ENCODE results near the gene ZFP14.
"Not testable (repeated sequence)": the region's sequence is repeated elsewhere in the genome, so short reads cannot be mapped to it uniquely, and the experiment has no call there.

The ZFP14 gene

DNA sequence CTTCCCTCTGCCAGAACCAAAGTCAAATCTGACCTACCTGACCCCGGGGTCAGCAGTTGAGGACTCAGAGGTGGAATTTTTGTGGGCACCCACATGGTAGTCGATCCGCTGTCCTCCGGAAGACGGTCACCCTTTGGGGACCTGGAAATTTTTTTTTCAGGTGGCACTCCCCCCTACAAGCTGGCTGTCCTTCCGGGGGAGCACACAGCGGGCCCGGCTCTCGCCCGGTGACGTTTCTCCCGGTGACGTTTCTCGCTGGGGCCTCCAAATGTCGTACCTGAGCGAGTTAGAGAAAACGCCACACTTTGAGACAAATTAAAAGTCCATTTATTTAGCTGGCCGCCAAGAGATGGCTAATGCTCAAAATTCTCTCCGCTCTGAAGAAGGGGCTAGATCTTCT, 48.8 kb downstream of the ZFP14 start:
- no peak for DNase-seq (ENCODE audit: low spot score)

DNA sequence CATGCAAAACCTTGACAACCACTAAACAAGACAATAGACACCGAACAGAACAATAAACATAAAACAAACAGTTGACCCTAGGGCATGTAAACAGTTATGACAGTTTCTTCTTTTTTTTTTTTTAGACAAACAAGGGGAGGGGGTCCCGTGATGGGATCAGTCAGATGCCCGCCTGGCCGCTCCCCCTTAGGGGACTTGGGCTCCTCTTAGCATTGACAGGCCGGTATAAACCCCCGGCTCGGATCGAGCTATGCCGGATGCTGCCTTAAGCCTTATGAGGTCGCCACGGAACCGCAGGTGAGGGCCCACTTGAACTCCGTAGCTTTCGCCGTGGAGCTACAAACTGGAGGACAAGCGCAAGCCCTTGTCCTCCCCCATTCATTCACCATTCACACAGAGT, 49.5 kb downstream of the ZFP14 start:
- DNase-seq (ENCODE audit: low spot score): not testable (repeated sequence)

- DNase-seq (ENCODE audit: low spot score): not testable (repeated sequence)
These were observed 52.4 kb downstream of the ZFP14 start for GRCh38 chr19:36326649-36327048.

DNA sequence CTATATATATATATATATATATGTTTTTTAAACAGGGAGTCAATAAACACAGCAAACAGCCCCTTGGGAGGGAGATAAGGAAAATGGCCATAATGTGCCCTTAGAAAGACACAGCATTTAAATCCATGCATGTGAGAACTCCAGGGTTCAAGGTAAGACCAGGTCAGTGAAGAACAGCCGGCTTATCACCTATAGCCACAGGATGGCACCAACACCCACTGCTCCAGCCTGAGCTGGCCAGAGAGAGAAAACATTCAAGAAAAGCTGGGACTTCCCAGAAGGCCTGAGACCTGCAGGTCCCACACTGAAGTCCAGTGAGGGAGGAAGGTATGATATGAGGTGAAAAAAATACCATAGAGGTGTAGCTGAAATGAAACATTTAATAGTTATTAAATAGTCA, 63.8 kb downstream of the ZFP14 start:
- not testable (repeated sequence) for DNase-seq (ENCODE audit: low spot score)

DNA sequence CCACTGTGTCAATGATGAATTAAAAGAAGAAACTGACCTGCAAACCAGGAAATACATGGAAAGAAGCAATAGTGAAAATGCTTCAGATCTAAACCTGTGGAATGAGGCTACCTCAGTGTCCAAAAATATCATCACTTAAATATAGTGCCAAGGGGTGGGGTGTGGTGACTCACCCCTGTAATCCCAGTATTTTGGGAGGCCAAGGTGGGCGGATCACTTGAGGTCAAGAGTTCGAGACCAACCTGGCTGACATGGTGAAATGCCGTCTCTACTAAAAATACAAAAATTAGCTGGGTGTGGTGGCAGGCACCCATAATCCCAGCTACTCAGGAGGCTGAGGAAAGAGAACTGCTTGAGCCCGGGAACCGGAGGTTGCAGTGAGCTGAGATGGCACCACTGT, 64.9 kb downstream of the ZFP14 start:
- DNase-seq (ENCODE audit: low spot score): not testable (repeated sequence)

DNA sequence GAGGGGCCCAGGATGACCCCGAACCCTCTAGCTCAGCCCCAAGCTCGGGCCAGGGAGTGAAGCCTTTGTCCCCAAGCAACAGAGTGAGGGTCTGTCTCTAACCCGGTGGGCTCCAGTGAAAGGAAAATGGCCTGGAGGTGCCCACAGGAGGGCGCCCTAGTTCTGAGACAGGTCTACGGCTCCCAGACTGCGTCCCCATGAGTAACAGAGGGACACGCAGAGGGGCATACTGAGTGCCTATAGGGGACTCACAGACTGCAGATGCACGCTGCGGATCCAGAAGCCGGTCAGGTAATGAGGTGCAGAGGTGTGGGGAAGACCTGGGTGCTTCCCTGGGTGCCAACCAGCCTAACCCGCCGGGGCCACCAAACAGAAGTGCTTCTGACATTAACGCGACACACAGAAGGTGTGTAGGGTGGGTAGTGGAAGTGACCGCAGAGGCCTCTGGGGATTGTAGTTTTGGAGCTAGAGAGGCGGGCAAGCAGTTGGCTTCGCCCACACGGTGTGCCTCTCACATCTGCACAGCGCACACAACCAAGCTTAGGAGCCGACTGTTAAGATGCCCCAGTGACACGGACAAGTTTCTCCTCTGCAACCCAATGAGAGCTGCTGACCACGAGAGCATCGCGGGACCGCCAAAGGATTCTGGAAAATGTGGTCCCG, 67.8 kb downstream of the ZFP14 start:
- not testable (repeated sequence) for DNase-seq (ENCODE audit: low spot score)

DNA sequence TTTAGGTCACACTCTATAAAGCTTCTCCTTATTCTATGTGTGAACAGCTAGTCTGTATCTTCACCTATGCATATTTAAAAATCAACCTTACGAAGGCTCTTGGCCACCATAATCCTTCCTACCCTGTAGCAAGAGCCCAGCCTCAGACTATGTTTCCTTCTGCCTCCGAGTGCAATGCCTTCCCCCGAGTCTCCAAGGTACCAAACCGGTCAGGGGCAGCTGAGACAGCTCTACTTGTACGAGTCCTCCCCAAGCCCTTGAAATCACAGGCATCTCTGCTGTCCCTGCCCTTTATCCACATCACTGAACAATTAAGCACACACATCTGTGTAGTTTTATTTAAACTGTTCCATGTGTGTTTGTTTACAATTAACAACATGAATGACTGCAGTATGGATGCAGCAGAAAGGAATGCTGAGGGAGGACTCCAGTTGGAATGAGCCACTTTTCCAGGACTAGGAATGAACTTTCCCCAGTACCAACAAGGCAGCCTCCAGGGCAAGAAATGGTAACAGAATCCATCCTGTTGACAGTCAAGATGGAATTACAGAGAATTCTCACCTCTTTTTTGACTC, 68.5 kb downstream of the ZFP14 start:
- not testable (repeated sequence) for DNase-seq (ENCODE audit: low spot score)

- not testable (repeated sequence) for DNase-seq (ENCODE audit: low spot score)
These were observed 69.2 kb downstream of the ZFP14 start for GRCh38 chr19:36309759-36310158.

- DNase-seq (ENCODE audit: low spot score): not testable (repeated sequence)
These were observed 69.7 kb downstream of the ZFP14 start for GRCh38 chr19:36309309-36309708.

- DNase-seq (ENCODE audit: low spot score): not testable (repeated sequence)
These were observed 86.7 kb downstream of the ZFP14 start for GRCh38 chr19:36292317-36292716.

All from HuH-7 (cell line).